HEK293 (cell line): ENCODE data around the gene CPN2.

ENCODE experiments used
- CTCF ChIA-PET: fragments of 350-600 bp; formaldehyde crosslinking; extraction: SDS; loops from one replicate; lab custom pipeline; 2021; ENCODE audit warnings: antibody characterized with exemption; lab: Yijun Ruan, JAX
- POLR2A ChIA-PET: fragments of 300-600 bp; formaldehyde crosslinking; extraction: SDS; loops from one replicate; lab custom pipeline; 2020; ENCODE audit warnings: antibody characterized with exemption, inconsistent platforms; lab: Yijun Ruan, JAX
- H3K27ac ChIP-seq: fragments of 200-500 bp; sonication (Bioruptor generic); 2 replicates; pipeline ENCODE4 v1.5.1; 2014; ENCODE audit warnings: low read depth, low read length, control low read depth, inconsistent platforms; ENCODE audit errors: extremely low read depth
- H3K36me3 ChIP-seq, 2 experiments: fragments of 200-500 bp in 1 of 2; sonication (Bioruptor generic) in 1 of 2; 1 replicate in 1 of 2; 2 replicates in 1 of 2; pipeline ENCODE4 v1.5.1; 2014 to 2017; ENCODE audit warnings: inconsistent platforms in 2 of 2, low read length in 2 of 2; ENCODE audit not compliant: control insufficient read depth in 2 of 2, insufficient read depth in 1 of 2
- H3K4me1 ChIP-seq: fragments of 200-500 bp; sonication (Bioruptor generic); 2 replicates; pipeline ENCODE4 v1.5.1; 2014; ENCODE audit warnings: mild to moderate bottlenecking, low read length, inconsistent platforms; ENCODE audit not compliant: control insufficient read depth, insufficient read depth
- H3K4me3 ChIP-seq: 2 replicates; pipeline ENCODE4 v1.5.1; 2011; ENCODE audit warnings: low read depth, mild to moderate bottlenecking, control low read depth, low read length, moderate library complexity
- H3K9me3 ChIP-seq: fragments of 200-500 bp; sonication (Bioruptor generic); 2 replicates; pipeline ENCODE4 v1.5.1; 2014; ENCODE audit warnings: low read depth, low read length, inconsistent platforms; ENCODE audit not compliant: control insufficient read depth, insufficient read depth
- KLF1 ChIP-seq: fragments of 450-650 bp; formaldehyde crosslinking; IDR thresholded peaks from 2 replicates; pipeline ENCODE4 v1.5.1; 2016; ENCODE audit warnings: missing biosample characterization, missing genetic modification characterization
- KLF9 ChIP-seq: fragments of 450-650 bp; formaldehyde crosslinking; IDR thresholded peaks from 2 replicates; pipeline ENCODE4 v1.5.1; 2016; ENCODE audit warnings: missing biosample characterization, missing genetic modification characterization, low read depth
- OVOL3 ChIP-seq: fragments of 450-650 bp; formaldehyde crosslinking; IDR thresholded peaks from 2 replicates; pipeline ENCODE4 v1.5.1; 2016; ENCODE audit warnings: missing biosample characterization, missing genetic modification characterization
- REPIN1 ChIP-seq: fragments of 450-650 bp; formaldehyde crosslinking; IDR thresholded peaks from 2 replicates; pipeline ENCODE4 v1.5.1; 2017; ENCODE audit warnings: missing biosample characterization, missing genetic modification characterization, low read depth
- SCRT2 ChIP-seq: fragments of 450-650 bp; formaldehyde crosslinking; IDR thresholded peaks from 2 replicates; pipeline ENCODE4 v1.5.1; 2016; ENCODE audit warnings: missing biosample characterization, missing genetic modification characterization
- SP2 ChIP-seq: fragments of 450-650 bp; formaldehyde crosslinking; IDR thresholded peaks from 2 replicates; pipeline ENCODE4 v1.5.1; 2016; ENCODE audit warnings: missing biosample characterization, missing genetic modification characterization
- SP7 ChIP-seq: fragments of 450-650 bp; formaldehyde crosslinking; IDR thresholded peaks from 2 replicates; pipeline ENCODE4 v1.5.1; 2016; ENCODE audit warnings: missing biosample characterization, missing genetic modification characterization
- TRIM28 ChIP-seq: IDR thresholded peaks from 2 replicates; pipeline ENCODE4 v1.6.1; 2011; ENCODE audit warnings: low read length, control low read depth, borderline replicate concordance
- WT1 ChIP-seq: fragments of 450-650 bp; formaldehyde crosslinking; IDR thresholded peaks from 2 replicates; pipeline ENCODE4 v1.5.1; 2016; ENCODE audit warnings: missing biosample characterization, missing genetic modification characterization
- ZBTB17 ChIP-seq: fragments of 450-650 bp; formaldehyde crosslinking; IDR thresholded peaks from 2 replicates; pipeline ENCODE4 v1.5.1; 2016; ENCODE audit warnings: missing biosample characterization, missing genetic modification characterization
- ZBTB21 ChIP-seq: fragments of 450-650 bp; formaldehyde crosslinking; IDR thresholded peaks from 2 replicates; pipeline ENCODE4 v1.5.1; 2017; ENCODE audit warnings: missing biosample characterization, missing genetic modification characterization
- ZBTB7A ChIP-seq: fragments of 450-650 bp; formaldehyde crosslinking; IDR thresholded peaks from 2 replicates; pipeline ENCODE4 v1.5.1; 2016; ENCODE audit warnings: low read depth, missing biosample characterization, missing genetic modification characterization
- ZEB2 ChIP-seq: fragments of 450-650 bp; formaldehyde crosslinking; IDR thresholded peaks from 2 replicates; pipeline ENCODE4 v1.5.1; 2016; ENCODE audit warnings: missing biosample characterization, missing genetic modification characterization
- ZNF114 ChIP-seq: fragments of 450-650 bp; formaldehyde crosslinking; IDR thresholded peaks from 2 replicates; pipeline ENCODE4 v1.5.0; 2017; ENCODE audit warnings: missing biosample characterization, missing genetic modification characterization
- ZNF169 ChIP-seq: fragments of 450-650 bp; formaldehyde crosslinking; IDR thresholded peaks from 2 replicates; pipeline ENCODE4 v1.5.1; 2016; ENCODE audit warnings: missing biosample characterization, missing genetic modification characterization
- ZNF24 ChIP-seq: fragments of 450-650 bp; formaldehyde crosslinking; IDR thresholded peaks from 2 replicates; pipeline ENCODE4 v1.5.1; 2016; ENCODE audit warnings: missing biosample characterization, missing genetic modification characterization
- ZNF391 ChIP-seq: fragments of 450-650 bp; formaldehyde crosslinking; IDR thresholded peaks from 2 replicates; pipeline ENCODE4 v1.5.1; 2016; ENCODE audit warnings: low read depth, missing biosample characterization, missing genetic modification characterization, borderline replicate concordance
- ZNF426 ChIP-seq: fragments of 450-650 bp; formaldehyde crosslinking; IDR thresholded peaks from 2 replicates; pipeline ENCODE4 v1.5.1; 2017; ENCODE audit warnings: missing biosample characterization, missing genetic modification characterization, mild to moderate bottlenecking, inconsistent platforms, moderate library complexity
- ZNF514 ChIP-seq: fragments of 450-650 bp; formaldehyde crosslinking; IDR thresholded peaks from 2 replicates; pipeline ENCODE4 v1.5.1; 2016; ENCODE audit warnings: missing biosample characterization, missing genetic modification characterization
- ZNF600 ChIP-seq: fragments of 450-650 bp; formaldehyde crosslinking; IDR thresholded peaks from 2 replicates; pipeline ENCODE4 v1.5.1; 2016; ENCODE audit warnings: missing biosample characterization, missing genetic modification characterization
- ZNF623 ChIP-seq: fragments of 450-650 bp; formaldehyde crosslinking; IDR thresholded peaks from 2 replicates; pipeline ENCODE4 v1.5.1; 2016; ENCODE audit warnings: missing biosample characterization, missing genetic modification characterization
- ZNF629 ChIP-seq: fragments of 450-650 bp; formaldehyde crosslinking; IDR thresholded peaks from 2 replicates; pipeline ENCODE4 v1.5.1; 2017; ENCODE audit warnings: missing biosample characterization, missing genetic modification characterization
- ZNF76 ChIP-seq: fragments of 450-650 bp; formaldehyde crosslinking; IDR thresholded peaks from 2 replicates; pipeline ENCODE4; 2016; ENCODE audit warnings: low read depth, missing biosample characterization, missing genetic modification characterization, borderline replicate concordance
- TF ChIP-seq, protein P1 (sequence below): fragments of 450-650 bp; formaldehyde crosslinking; optimal IDR thresholded peaks from 2 replicates; pipeline ENCODE3; 2016; ENCODE audit warnings: missing biosample characterization, mild to moderate bottlenecking, missing genetic modification characterization
- TF ChIP-seq, protein P2 (sequence below): fragments of 450-650 bp; IDR thresholded peaks from 2 replicates; pipeline ENCODE4 v1.5.1; 2018; ENCODE audit warnings: missing biosample characterization, missing genetic modification characterization
- TF ChIP-seq, protein P3 (sequence below): fragments of 450-650 bp; formaldehyde crosslinking; IDR thresholded peaks from 2 replicates; pipeline ENCODE4 v1.5.1; 2016; ENCODE audit warnings: missing biosample characterization, missing genetic modification characterization
- TF ChIP-seq, protein P4 (sequence below): fragments of 450-650 bp; formaldehyde crosslinking; IDR thresholded peaks from 2 replicates; pipeline ENCODE4 v1.5.1; 2016; ENCODE audit warnings: missing biosample characterization, missing genetic modification characterization
- TF ChIP-seq, protein P5 (sequence below): fragments of 450-650 bp; formaldehyde crosslinking; IDR thresholded peaks from 2 replicates; pipeline ENCODE4 v1.5.1; 2016; ENCODE audit warnings: missing biosample characterization, missing genetic modification characterization

The CPN2 gene

DNA sequence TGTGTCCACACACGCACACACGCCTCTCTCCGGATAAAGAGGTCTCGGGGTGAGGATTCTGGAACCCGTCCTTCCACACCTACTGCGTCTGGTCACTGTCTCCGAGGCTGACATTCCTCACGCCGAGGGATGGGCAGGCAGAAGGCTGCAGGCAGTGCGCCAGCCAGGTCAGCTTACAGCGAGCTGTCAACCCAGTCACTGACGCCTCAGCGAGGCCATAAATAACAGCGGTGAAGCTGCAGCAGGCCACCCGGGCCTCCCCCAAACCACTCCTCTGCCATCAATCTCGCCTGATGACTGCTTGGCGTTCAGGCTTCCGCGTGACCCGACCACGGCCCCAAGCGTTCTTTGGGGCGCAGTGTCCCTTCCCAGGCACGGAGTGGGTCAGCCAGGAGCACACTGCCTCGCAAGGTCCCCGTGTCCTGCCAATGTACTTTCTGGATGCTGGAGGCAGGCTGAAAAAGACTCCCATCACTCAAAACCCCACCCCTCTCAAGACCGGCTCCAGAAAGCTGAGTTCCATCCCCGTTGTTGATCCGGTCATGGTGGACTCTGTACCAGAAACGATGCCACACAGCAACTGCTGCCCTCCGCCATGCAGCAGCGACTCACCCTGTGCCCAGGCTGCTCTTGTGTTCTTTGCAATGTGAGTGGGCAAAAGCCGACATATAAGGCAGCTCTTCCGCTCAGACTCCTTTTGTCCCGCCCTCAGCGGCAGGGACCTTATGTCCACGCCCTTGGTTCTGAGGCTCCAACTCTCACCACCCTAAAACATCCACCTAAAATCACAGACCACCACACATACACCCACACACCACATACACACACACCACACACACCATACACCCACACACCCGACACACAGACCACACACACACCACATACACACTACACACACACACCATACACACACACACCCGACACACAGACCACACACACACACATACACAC lies 27.1 kb downstream of the CPN2 start (continued):
- TF ChIP-seq, protein P1, sequence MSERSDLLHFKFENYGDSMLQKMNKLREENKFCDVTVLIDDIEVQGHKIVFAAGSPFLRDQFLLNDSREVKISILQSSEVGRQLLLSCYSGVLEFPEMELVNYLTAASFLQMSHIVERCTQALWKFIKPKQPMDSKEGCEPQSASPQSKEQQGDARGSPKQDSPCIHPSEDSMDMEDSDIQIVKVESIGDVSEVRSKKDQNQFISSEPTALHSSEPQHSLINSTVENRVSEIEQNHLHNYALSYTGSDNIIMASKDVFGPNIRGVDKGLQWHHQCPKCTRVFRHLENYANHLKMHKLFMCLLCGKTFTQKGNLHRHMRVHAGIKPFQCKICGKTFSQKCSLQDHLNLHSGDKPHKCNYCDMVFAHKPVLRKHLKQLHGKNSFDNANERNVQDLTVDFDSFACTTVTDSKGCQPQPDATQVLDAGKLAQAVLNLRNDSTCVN (tag by site-specific recombination): no peak
- TF ChIP-seq ZEB2 (no peak), WT1 (peak; percentile 33; the same call in 1 of the 2 replicates), ZNF169 (no peak), ZNF623 (tag by site-specific recombination) (no peak), SCRT2 (tag by site-specific recombination) (no peak), ZBTB21 (tag by site-specific recombination) (no peak), REPIN1 (tag by site-specific recombination) (no peak), OVOL3 (tag by site-specific recombination) (no peak), SP2 (peak; percentile 45; the same call in 1 of the 2 replicates), ZBTB7A (tag by site-specific recombination) (no peak), ZNF76 (tag by site-specific recombination) (no peak)
- TF ChIP-seq, protein P2, sequence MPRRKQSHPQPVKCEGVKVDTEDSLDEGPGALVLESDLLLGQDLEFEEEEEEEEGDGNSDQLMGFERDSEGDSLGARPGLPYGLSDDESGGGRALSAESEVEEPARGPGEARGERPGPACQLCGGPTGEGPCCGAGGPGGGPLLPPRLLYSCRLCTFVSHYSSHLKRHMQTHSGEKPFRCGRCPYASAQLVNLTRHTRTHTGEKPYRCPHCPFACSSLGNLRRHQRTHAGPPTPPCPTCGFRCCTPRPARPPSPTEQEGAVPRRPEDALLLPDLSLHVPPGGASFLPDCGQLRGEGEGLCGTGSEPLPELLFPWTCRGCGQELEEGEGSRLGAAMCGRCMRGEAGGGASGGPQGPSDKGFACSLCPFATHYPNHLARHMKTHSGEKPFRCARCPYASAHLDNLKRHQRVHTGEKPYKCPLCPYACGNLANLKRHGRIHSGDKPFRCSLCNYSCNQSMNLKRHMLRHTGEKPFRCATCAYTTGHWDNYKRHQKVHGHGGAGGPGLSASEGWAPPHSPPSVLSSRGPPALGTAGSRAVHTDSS (tag by site-specific recombination): no peak

DNA sequence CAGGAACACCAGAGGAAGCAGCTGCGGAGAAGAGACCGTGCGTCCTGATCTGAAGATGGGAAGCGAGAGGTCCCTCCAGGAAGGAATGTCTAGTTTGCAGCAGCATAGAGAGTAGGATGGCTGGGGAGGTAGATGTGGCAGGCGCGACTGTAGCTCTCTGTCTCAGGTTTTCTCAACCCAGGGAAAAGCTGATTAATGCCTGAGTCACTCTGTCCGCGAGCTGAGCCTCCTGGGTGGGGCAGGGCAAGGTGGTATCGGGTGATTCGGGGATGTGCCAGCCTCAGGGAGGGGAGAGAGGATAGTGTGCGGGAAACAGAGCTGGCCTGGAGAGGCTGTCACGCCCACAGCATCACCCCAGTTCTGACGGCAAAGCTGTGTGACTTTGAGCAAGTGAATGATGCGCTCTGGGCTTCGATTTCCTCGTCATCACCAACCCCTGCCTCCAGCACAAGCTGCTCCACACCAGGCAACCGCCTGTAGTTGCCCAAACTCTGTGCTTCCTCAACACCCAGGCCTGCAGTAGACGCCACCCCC lies 28.4 kb downstream of the CPN2 start:
- Histone ChIP-seq H3K36me3 (no peaks in the 10 kb centered on the region), H3K4me1 (no peaks in the 10 kb centered on the region), H3K27ac (no peak overlapping the region), H3K9me3 (no peaks in the 10 kb centered on the region), H3K4me3 (no peak overlapping the region)
- CTCF ChIA-PET: no interaction called here
- POLR2A ChIA-PET: no interaction called here
- 0 out of 2 replicates have a peak, but pooled peaks have one; percentile 37 for TF ChIP-seq SP7 (tag by site-specific recombination)
- peak; percentile 36; the same call in 1 of the 2 replicates for TF ChIP-seq ZNF629 (tag by site-specific recombination)
- TF ChIP-seq ZNF426 (tag by site-specific recombination): no peak
- TF ChIP-seq ZNF114: no peak
- TF ChIP-seq KLF9: peak; percentile 43
- TF ChIP-seq ZNF514 (tag by site-specific recombination): no peak
- TF ChIP-seq, protein P3, sequence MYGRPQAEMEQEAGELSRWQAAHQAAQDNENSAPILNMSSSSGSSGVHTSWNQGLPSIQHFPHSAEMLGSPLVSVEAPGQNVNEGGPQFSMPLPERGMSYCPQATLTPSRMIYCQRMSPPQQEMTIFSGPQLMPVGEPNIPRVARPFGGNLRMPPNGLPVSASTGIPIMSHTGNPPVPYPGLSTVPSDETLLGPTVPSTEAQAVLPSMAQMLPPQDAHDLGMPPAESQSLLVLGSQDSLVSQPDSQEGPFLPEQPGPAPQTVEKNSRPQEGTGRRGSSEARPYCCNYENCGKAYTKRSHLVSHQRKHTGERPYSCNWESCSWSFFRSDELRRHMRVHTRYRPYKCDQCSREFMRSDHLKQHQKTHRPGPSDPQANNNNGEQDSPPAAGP (tag by site-specific recombination): peak; percentile 98
- TF ChIP-seq, protein P4, sequence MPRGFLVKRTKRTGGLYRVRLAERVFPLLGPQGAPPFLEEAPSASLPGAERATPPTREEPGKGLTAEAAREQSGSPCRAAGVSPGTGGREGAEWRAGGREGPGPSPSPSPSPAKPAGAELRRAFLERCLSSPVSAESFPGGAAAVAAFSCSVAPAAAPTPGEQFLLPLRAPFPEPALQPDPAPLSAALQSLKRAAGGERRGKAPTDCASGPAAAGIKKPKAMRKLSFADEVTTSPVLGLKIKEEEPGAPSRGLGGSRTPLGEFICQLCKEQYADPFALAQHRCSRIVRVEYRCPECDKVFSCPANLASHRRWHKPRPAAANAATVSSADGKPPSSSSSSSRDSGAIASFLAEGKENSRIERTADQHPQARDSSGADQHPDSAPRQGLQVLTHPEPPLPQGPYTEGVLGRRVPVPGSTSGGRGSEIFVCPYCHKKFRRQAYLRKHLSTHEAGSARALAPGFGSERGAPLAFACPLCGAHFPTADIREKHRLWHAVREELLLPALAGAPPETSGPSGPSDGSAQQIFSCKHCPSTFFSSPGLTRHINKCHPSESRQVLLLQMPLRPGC (tag by site-specific recombination): 0 out of 2 replicates have a peak, but pooled peaks have one; percentile 12
- no peak for TF ChIP-seq ZNF391 (tag by site-specific recombination)
- peak; percentile 84 for TF ChIP-seq KLF1 (tag by site-specific recombination)
- peak; percentile 71; the same call in 1 of the 2 replicates for TF ChIP-seq ZNF24
- peak; percentile 29; the same call in 1 of the 2 replicates for TF ChIP-seq ZBTB17 (tag by site-specific recombination)
- peak; percentile 80 for TF ChIP-seq ZNF600 (tag by site-specific recombination)
- TF ChIP-seq, protein P5, sequence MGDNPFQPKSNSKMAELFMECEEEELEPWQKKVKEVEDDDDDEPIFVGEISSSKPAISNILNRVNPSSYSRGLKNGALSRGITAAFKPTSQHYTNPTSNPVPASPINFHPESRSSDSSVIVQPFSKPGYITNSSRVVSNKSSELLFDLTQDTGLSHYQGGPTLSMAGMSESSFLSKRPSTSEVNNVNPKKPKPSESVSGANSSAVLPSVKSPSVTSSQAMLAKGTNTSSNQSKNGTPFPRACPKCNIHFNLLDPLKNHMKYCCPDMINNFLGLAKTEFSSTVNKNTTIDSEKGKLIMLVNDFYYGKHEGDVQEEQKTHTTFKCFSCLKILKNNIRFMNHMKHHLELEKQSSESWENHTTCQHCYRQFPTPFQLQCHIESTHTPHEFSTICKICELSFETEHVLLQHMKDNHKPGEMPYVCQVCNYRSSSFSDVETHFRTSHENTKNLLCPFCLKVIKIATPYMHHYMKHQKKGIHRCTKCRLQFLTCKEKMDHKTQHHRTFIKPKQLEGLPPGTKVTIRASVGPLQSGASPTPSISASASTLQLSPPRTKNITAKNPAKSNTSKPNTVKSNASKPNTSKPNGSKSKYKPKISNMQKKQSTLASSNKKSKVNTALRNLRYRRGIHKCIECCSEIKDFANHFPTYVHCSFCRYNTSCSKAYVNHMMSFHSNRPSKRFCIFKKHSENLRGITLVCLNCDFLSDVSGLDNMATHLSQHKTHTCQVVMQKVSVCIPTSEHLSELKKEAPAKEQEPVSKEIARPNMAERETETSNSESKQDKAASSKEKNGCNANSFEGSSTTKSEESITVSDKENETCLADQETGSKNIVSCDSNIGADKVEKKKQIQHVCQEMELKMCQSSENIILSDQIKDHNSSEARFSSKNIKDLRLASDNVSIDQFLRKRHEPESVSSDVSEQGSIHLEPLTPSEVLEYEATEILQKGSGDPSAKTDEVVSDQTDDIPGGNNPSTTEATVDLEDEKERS (tag by site-specific recombination): 0 out of 2 replicates have a peak, but pooled peaks have one; percentile 7
- TF ChIP-seq TRIM28: peak; percentile 95; the same call in 1 of the 2 replicates
